DOHH2 (cell line): ENCODE results near the gene SUSD5.

Experiments used
- H3F3A ChIP-seq: fragments of 200-600 bp; sonication (generic), shearing (Covaris generic); 2 replicates; pipeline ENCODE4 v1.6.0; 2016; ENCODE audit warnings: antibody characterized with exemption, mild to moderate bottlenecking; ENCODE audit not compliant: control insufficient read depth, insufficient read depth
- H3K27ac ChIP-seq: fragments of 200-600 bp; sonication (generic); 2 replicates; pipeline ENCODE4 v1.5.1; 2014; ENCODE audit warnings: low read depth, mild to moderate bottlenecking, low read length, moderate library complexity
- H3K27me3 ChIP-seq: fragments of 200-600 bp; sonication (generic); 2 replicates; pipeline ENCODE4 v1.6.1; 2014; ENCODE audit warnings: mild to moderate bottlenecking, low read length, mixed read lengths; ENCODE audit not compliant: control insufficient read depth
- H3K36me3 ChIP-seq: fragments of 200-600 bp; sonication (generic); 2 replicates; pipeline ENCODE4 v1.6.1; 2014; ENCODE audit warnings: mild to moderate bottlenecking, low read length, moderate library complexity, mixed read lengths; ENCODE audit not compliant: control insufficient read depth
- H3K4me1 ChIP-seq: fragments of 200-600 bp; sonication (generic); 2 replicates; pipeline ENCODE4 v1.6.1; 2014; ENCODE audit warnings: mild to moderate bottlenecking, low read length, mixed read lengths; ENCODE audit not compliant: control insufficient read depth
- H3K4me2 ChIP-seq: fragments of 200-600 bp; sonication (generic); 2 replicates; pipeline ENCODE4 v1.6.0; 2014; ENCODE audit warnings: mild to moderate bottlenecking, low read length, moderate library complexity
- H3K4me3 ChIP-seq: fragments of 200-600 bp; sonication (generic); 2 replicates; pipeline ENCODE4 v1.5.1; 2014; ENCODE audit warnings: mild to moderate bottlenecking, low read length, mixed read lengths
- H3K79me2 ChIP-seq: fragments of 200-600 bp; sonication (generic); 2 replicates; pipeline ENCODE4 v1.6.1; 2014; ENCODE audit warnings: mild to moderate bottlenecking, low read length, mixed read lengths; ENCODE audit not compliant: control insufficient read depth
- H3K9me2 ChIP-seq: fragments of 200-600 bp; sonication (generic); replicated peaks from 2 replicates; pipeline ENCODE4 v1.6.1; 2014; ENCODE audit warnings: mild to moderate bottlenecking, low read length, mixed read lengths; ENCODE audit not compliant: control insufficient read depth
- H3K9me3 ChIP-seq: fragments of 200-600 bp; sonication (generic); 2 replicates; pipeline ENCODE4 v1.6.1; 2014; ENCODE audit warnings: antibody characterized with exemption, low read length, mixed read lengths; ENCODE audit not compliant: control insufficient read depth, insufficient read depth
- H4K20me1 ChIP-seq: fragments of 200-600 bp; sonication (generic); 2 replicates; pipeline ENCODE4 v1.6.0; 2014; ENCODE audit warnings: low read depth, mild to moderate bottlenecking, antibody characterized with exemption, low read length, moderate library complexity; ENCODE audit not compliant: control insufficient read depth, insufficient read depth
- EZH2phosphoT487 ChIP-seq: fragments of 200-600 bp; sonication (generic); IDR thresholded peaks from 2 replicates; pipeline ENCODE4 v1.6.1; 2017; ENCODE audit warnings: borderline replicate concordance, mild to moderate bottlenecking, antibody characterized with exemption, low read length, moderate library complexity, mixed read lengths
- TF ChIP-seq, protein P1 (sequence below): fragments of 200-600 bp; sonication (generic); IDR thresholded peaks from one replicate; pipeline ENCODE4 v1.5.1; 2014; ENCODE audit warnings: antibody characterized with exemption, mild to moderate bottlenecking, low read depth, low read length; ENCODE audit not compliant: poor library complexity, severe bottlenecking

SUSD5 gene

DNA sequence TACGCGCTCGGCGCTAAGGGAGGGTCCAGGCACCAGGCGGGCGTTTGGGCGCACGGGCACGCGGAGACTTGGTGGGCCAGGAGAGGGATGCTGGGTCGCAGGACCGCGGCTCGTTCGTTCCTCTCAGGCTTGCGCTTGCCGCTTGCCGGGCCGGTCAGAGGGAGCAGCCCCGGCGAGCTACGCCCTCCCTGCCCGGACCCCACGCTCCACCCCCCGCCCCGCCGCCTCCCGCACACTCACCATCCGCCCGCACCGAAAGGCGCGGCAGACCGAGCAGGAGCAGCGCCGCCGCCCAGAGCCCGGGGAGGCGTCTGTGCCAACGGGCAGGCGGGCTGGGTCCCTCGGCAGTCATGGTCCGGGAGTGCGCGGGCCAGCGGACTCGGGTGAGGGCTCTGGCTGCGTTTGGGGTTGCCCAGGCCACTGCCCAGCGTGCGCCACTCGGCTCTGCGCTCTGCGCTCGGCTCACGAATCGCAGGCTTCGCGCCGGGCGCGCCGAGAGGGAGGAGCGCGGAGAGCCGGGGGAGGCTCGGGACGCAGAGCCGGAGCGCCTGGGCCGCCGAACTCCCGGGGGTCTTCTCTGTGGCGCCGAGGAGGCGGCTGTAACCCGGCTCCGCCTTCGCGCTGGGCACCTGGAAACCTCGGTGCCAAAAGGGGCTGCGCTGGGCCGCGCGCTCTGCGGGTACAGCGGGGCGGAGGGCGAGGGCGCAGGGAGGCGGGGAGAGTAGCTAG, at the start of gene SUSD5:
SUSD5 (minus strand) TSS at position 365 of the 729 bp plus-strand sequence; CDS start at position 352, 13 bp downstream.
- no peaks in the 10 kb centered on the region for H3F3A ChIP-seq
- H3K9me3 ChIP-seq, result no peaks in the 10 kb centered on the region
- no peak within 1 kb of the TSS for H3K4me3 ChIP-seq
- no peaks in the 10 kb centered on the region for H3K9me2 ChIP-seq
- H4K20me1 ChIP-seq, result no peaks in the 10 kb centered on the region
- peaks cover 3% of the 10 kb centered on the region; the same call in 1 of the 2 replicates for H3K4me1 ChIP-seq
- no peaks in the 10 kb centered on the region for H3K36me3 ChIP-seq
- TF ChIP-seq, protein P1, sequence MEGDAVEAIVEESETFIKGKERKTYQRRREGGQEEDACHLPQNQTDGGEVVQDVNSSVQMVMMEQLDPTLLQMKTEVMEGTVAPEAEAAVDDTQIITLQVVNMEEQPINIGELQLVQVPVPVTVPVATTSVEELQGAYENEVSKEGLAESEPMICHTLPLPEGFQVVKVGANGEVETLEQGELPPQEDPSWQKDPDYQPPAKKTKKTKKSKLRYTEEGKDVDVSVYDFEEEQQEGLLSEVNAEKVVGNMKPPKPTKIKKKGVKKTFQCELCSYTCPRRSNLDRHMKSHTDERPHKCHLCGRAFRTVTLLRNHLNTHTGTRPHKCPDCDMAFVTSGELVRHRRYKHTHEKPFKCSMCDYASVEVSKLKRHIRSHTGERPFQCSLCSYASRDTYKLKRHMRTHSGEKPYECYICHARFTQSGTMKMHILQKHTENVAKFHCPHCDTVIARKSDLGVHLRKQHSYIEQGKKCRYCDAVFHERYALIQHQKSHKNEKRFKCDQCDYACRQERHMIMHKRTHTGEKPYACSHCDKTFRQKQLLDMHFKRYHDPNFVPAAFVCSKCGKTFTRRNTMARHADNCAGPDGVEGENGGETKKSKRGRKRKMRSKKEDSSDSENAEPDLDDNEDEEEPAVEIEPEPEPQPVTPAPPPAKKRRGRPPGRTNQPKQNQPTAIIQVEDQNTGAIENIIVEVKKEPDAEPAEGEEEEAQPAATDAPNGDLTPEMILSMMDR, result no peak
- TF ChIP-seq EZH2phosphoT487, result no peak
- H3K27ac ChIP-seq, result no peak within 1 kb of the TSS
- H3K79me2 ChIP-seq, result no peaks in the 10 kb centered on the region
- H3K4me2 ChIP-seq, result no peak within 1 kb of the TSS
- H3K27me3 ChIP-seq, result peaks cover 34% of the 10 kb centered on the region

DNA sequence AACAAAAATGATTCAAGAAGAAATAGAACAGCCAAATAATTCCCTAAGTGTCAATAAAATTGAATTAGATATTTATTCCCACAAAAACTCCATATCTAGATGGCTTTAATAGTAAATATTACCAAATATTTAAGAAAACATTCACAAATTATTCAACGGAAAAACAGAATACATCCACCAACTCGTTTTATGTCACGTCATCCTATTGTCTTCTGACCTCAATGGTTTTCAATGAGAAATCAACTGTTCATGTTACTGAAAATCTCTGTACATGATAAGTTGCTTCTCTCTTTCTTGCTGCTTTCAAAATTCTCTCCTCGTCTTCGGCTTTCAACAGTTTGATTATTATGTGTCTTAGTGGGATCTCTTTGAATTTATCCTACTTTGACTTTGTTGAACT, 41.5 kb upstream of the SUSD5 start:
- H3K79me2 ChIP-seq, result no peaks in the 10 kb centered on the region

DNA sequence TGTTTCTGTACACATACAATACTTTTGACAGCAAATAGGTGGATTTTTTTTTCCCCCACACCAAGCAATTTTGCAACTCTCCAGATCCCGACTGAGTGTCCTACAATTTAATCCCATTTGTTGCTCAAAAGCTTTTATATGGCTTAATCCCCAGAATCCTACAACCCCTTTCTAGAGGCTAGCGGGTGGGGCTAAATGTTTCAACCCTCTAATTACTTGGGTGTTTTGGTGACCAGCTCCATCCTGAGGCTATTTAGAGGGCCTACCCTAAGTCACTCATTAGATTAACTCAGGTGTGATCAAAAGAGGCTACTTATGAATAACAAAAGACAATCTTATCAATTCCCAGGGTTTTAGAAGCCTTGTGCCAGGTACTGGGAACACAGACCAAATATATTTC, 37.6 kb upstream of the SUSD5 start:
- H3K4me2 ChIP-seq, result no peak overlapping the region
- H3K9me3 ChIP-seq, result no peaks in the 10 kb centered on the region
- H3K27ac ChIP-seq, result no peak overlapping the region
- H3K36me3 ChIP-seq, result no peaks in the 10 kb centered on the region
- no peaks in the 10 kb centered on the region for H3K27me3 ChIP-seq
- TF ChIP-seq EZH2phosphoT487, result no peak
- TF ChIP-seq, protein P1, result no peak
- H3F3A ChIP-seq, result no peaks in the 10 kb centered on the region
- no peak overlapping the region for H3K4me3 ChIP-seq
- no peaks in the 10 kb centered on the region for H3K9me2 ChIP-seq
- H3K79me2 ChIP-seq, result no peaks in the 10 kb centered on the region
- H4K20me1 ChIP-seq, result no peaks in the 10 kb centered on the region
- no peaks in the 10 kb centered on the region for H3K4me1 ChIP-seq

More for the DNA sequence above, 41.5 kb upstream of the SUSD5 start:
- H3K9me3 ChIP-seq, result no peaks in the 10 kb centered on the region
- no peak overlapping the region for H3K27ac ChIP-seq
- no peaks in the 10 kb centered on the region for H3K4me1 ChIP-seq
- no peak overlapping the region for H3K4me2 ChIP-seq
- no peaks in the 10 kb centered on the region for H4K20me1 ChIP-seq
- TF ChIP-seq EZH2phosphoT487, result no peak
- TF ChIP-seq, protein P1, result no peak
- H3K36me3 ChIP-seq, result no peaks in the 10 kb centered on the region
- H3F3A ChIP-seq, result no peaks in the 10 kb centered on the region
- no peaks in the 10 kb centered on the region for H3K27me3 ChIP-seq
- no peak overlapping the region for H3K4me3 ChIP-seq
- H3K9me2 ChIP-seq, result no peaks in the 10 kb centered on the region
